PC-9 (cell line): ENCODE measurements around the gene NOM1. TPM values are rescaled to one million over a fixed set of nuclear protein-coding genes. Genes with fewer than 3 reads are reported as not detected.
"Not testable (repeated sequence)": the region's sequence is repeated elsewhere in the genome, so short reads cannot be mapped to it uniquely, and the experiment has no call there.

Source experiments
- Bru-seq: library from RNA; stranded (reverse); fragments of 400-500 nt; gene quantifications from one replicate; lab custom pipeline; 2021; lab: Mats Ljungman, UMichigan
- BruChase-seq, 2 experiments: library from RNA; stranded (reverse); fragments of 400-500 nt; gene quantifications; one replicate each; lab custom pipeline; 2021; lab: Mats Ljungman, UMichigan
- BruUV-seq: library from RNA; stranded (reverse); fragments of 400-500 nt; replicated peaks from 2 replicates; lab custom pipeline; 2021; lab: Mats Ljungman, UMichigan
- CTCF ChIA-PET: fragments of 300-600 bp; sonication (Branson Sonifier 250); formaldehyde crosslinking; loops from one replicate; lab custom pipeline; 2022; ENCODE audit warnings: antibody characterized with exemption; lab: Charles Lee
- POLR2A ChIA-PET: fragments of 300-600 bp; sonication (Branson Sonifier 250); formaldehyde crosslinking; loops from one replicate; lab custom pipeline; 2022; ENCODE audit warnings: antibody characterized with exemption; ENCODE audit not compliant: unreplicated experiment; lab: Charles Lee
- DNase-seq, 2 experiments: peaks; one replicate each; pipeline versions ENCODE4 v3.0.0 to v3.0.0-alpha.2; 2015 to 2022; ENCODE audit warnings: mixed read lengths in 1 of 2
- H2AFZ ChIP-seq: fragments of 200-600 bp; sonication (generic); 2 replicates; pipeline ENCODE4 v1.8.1; 2017; ENCODE audit warnings: antibody characterized with exemption
- H3F3A ChIP-seq: fragments of 200-600 bp; sonication (generic); 2 replicates; pipeline ENCODE4 v1.8.1; 2017; ENCODE audit warnings: antibody characterized with exemption, mild to moderate bottlenecking, low read depth; ENCODE audit not compliant: insufficient read depth
- H3K27ac ChIP-seq: fragments of 200-600 bp; sonication (generic); 2 replicates; pipeline ENCODE4 v1.6.1; 2016; ENCODE audit warnings: mixed run types
- H3K27me3 ChIP-seq: fragments of 200-600 bp; sonication (generic); 2 replicates; pipeline ENCODE4 v1.6.1; 2016; ENCODE audit warnings: low read depth, mixed run types; ENCODE audit not compliant: insufficient read depth
- H3K36me3 ChIP-seq: fragments of 200-600 bp; sonication (generic); 2 replicates; pipeline ENCODE4 v1.6.1; 2016; ENCODE audit warnings: low read depth, mixed run types
- H3K4me1 ChIP-seq: fragments of 200-600 bp; sonication (generic); replicated peaks from 2 replicates; pipeline ENCODE4 v1.6.1; 2016; ENCODE audit warnings: mixed run types; ENCODE audit not compliant: insufficient read depth
- H3K4me2 ChIP-seq: fragments of 200-600 bp; sonication (generic); 2 replicates; pipeline ENCODE4 v1.6.1; 2017; ENCODE audit warnings: mixed run types
- H3K4me3 ChIP-seq: fragments of 200-600 bp; sonication (generic); 2 replicates; pipeline ENCODE4 v1.6.1; 2016; ENCODE audit warnings: mixed run types
- H3K79me2 ChIP-seq: fragments of 200-600 bp; sonication (generic); 2 replicates; pipeline ENCODE4 v1.6.1; 2017; ENCODE audit warnings: low read depth, mixed run types
- H3K9me2 ChIP-seq: fragments of 200-600 bp; sonication (generic); 2 replicates; pipeline ENCODE4 v1.8.1; 2017; ENCODE audit warnings: mild to moderate bottlenecking; ENCODE audit not compliant: insufficient read depth
- H3K9me3 ChIP-seq: fragments of 200-600 bp; sonication (generic); 2 replicates; pipeline ENCODE4 v1.8.1; 2016; ENCODE audit warnings: low read depth; ENCODE audit not compliant: insufficient read depth
- H4K20me1 ChIP-seq: fragments of 200-600 bp; sonication (generic); 2 replicates; pipeline ENCODE4 v1.8.1; 2017; ENCODE audit not compliant: insufficient read depth
- CTCF ChIP-seq: fragments of 200-600 bp; sonication (generic); conservative IDR thresholded peaks from 2 replicates; pipeline ENCODE4 v1.6.1; 2017; ENCODE audit warnings: mixed run types, antibody characterized with exemption, mild to moderate bottlenecking, moderate library complexity
- EZH2 ChIP-seq: fragments of 200-600 bp; sonication (generic); IDR thresholded peaks from 2 replicates; pipeline ENCODE4 v1.8.0; 2017; ENCODE audit warnings: antibody characterized with exemption, low read depth
- intact Hi-C: fragments of 100-400 bp; cut with micrococcal nuclease; formaldehyde crosslinking; loops from one replicate; pipeline ENCODE4 v1.10.0; 2022; ENCODE audit not compliant: unreplicated experiment
- long read RNA-seq: library from polyadenylated mRNA; stranded (forward); transcript quantifications from one replicate; pipeline ENCODE4 v2.0.0, GENCODE V29; 2022
- total RNA-seq: library from RNA; stranded (reverse); gene quantifications from 2 replicates; pipeline ENCODE4 v1.2.3, GENCODE V29; 2021

Gene NOM1, protein sequence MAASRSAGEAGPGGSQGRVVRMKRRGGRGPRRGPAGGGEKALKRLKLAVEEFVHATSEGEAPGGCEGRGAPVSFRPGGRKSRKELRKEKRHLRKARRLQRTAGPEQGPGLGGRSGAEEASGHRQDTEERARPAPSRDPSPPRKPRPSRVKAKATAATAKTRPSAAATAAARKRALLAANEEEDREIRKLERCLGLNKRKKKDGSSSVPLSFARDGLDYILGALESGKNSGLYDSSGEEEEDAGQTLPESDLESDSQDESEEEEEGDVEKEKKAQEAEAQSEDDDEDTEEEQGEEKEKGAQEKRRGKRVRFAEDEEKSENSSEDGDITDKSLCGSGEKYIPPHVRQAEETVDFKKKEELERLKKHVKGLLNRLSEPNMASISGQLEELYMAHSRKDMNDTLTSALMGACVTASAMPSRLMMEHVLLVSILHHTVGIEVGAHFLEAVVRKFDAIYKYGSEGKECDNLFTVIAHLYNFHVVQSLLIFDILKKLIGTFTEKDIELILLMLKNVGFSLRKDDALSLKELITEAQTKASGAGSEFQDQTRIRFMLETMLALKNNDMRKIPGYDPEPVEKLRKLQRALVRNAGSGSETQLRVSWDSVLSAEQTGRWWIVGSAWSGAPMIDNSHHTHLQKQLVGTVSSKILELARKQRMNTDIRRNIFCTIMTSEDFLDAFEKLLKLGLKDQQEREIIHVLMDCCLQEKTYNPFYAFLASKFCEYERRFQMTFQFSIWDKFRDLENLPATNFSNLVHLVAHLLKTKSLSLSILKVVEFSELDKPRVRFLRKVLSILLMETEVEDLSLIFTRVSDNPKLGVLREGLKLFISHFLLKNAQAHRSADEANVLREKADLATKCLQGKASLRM
- 25.4 and 28.3 TPM in 2 replicates for total RNA-seq
- Bru-seq, nascent RNA = percentile 86 among the genes with signal in this experiment
- percentile 88 among the genes with signal in this experiment for BruChase-seq, experiment 1, labeled RNA remaining after a 2-hour chase
- BruChase-seq, experiment 2, labeled RNA remaining after a 6-hour chase = percentile 92 among the genes with signal in this experiment
- long read RNA-seq, full-length matches to known transcripts = 3 of 9 reads
- long read RNA-seq, partial matches to known transcripts = 4 of 9 reads
- long read RNA-seq, other reads (novel, unspliced or antisense) = 2 of 9 reads

DNA sequence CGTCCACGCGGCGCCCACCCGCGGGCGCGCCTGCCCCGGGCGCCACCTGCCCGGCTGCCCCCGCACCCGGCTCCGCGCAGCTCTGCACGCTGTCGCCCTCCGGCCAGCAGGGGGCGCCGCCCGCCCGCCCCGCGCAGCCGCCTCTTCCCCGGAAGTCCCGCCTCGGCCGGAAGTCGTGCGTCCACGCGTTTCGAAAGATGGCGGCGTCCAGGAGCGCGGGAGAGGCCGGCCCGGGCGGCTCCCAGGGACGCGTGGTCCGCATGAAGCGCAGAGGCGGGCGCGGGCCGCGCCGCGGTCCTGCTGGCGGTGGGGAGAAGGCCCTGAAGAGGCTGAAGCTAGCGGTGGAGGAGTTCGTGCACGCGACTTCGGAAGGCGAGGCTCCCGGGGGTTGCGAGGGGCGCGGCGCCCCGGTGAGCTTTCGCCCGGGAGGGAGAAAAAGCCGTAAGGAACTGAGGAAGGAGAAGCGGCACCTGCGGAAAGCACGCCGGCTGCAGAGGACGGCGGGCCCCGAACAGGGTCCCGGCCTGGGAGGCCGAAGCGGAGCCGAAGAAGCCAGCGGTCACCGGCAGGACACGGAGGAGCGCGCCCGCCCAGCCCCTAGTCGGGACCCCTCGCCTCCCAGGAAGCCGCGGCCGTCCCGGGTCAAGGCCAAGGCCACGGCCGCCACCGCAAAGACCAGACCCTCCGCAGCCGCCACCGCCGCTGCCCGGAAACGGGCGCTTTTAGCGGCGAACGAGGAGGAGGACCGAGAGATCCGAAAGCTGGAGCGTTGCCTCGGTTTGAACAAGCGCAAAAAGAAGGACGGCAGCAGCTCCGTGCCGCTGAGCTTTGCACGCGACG is at the start of gene NOM1:
Gene NOM1 (plus strand): TSS at position 172 of the 840 bp plus-strand sequence. CDS start 26 bp downstream, at position 198.
- H3K36me3 ChIP-seq = peaks cover 28% of the 10 kb centered on the region
- POLR2A ChIA-PET = interaction anchor here (0.7 kb wide), 2 partner anchors 937 to 1674 kb away, joined by 3 to 4 read pairs; no protein-coding TSS in a partner anchor
- BruUV-seq = no TSS peak
- no peak for TF ChIP-seq EZH2
- peak; percentile 71 for TF ChIP-seq CTCF
- H3F3A ChIP-seq = peaks cover 8% of the 10 kb centered on the region; the same call in 1 of the 2 replicates
- peaks cover 44% of the 10 kb centered on the region for H3K79me2 ChIP-seq
- peaks cover 40% of the 10 kb centered on the region for H4K20me1 ChIP-seq
- peak within 1 kb of the TSS; percentile 83 for H2AFZ ChIP-seq
- H3K27me3 ChIP-seq = peaks cover 16% of the 10 kb centered on the region; the same call in 1 of the 2 replicates
- intact Hi-C loops = loop anchor here (2.0 to 5.0 kb wide), 2 partner anchors 57 to 1142 kb away; partner anchors contain the start of gene LMBR1
- peak within 1 kb of the TSS; percentile 89 for H3K4me2 ChIP-seq
- peak within 1 kb of the TSS; percentile 90 for H3K4me3 ChIP-seq
- no peaks in the 10 kb centered on the region for H3K9me3 ChIP-seq
- peak; percentile 75 to 91 for DNase-seq
- H3K27ac ChIP-seq = peak within 1 kb of the TSS; percentile 30; the same call in 1 of the 2 replicates
- H3K4me1 ChIP-seq = peaks cover 16% of the 10 kb centered on the region
- CTCF ChIA-PET = interaction anchor here (0.9 kb wide), 1 partner anchor 186 kb away, joined by 4 read pairs; no protein-coding TSS in a partner anchor
- no peaks in the 10 kb centered on the region for H3K9me2 ChIP-seq

GRCh38 chr7:156900093-156900492 is 49.4 kb upstream of the NOM1 start:
- H3K9me2 ChIP-seq, intact Hi-C loops, H3K79me2 ChIP-seq, H3K27me3 ChIP-seq, H3K27ac ChIP-seq, H3F3A ChIP-seq, H4K20me1 ChIP-seq, DNase-seq, H3K4me2 ChIP-seq, H3K36me3 ChIP-seq, CTCF ChIA-PET, BruUV-seq, H3K4me3 ChIP-seq, H2AFZ ChIP-seq, H3K9me3 ChIP-seq: not testable (repeated sequence)
- peaks cover 13% of the 10 kb centered on the region for H3K4me1 ChIP-seq
- POLR2A ChIA-PET = interaction anchor here (0.5 kb wide), 1 partner anchor 1712 kb away, joined by 3 read pairs; no protein-coding TSS in a partner anchor
